Measurements from ENCODE around the gene NEURL1B.

The NEURL1B gene

GRCh38 chr5:172718527-172719114 is 77.6 kb downstream of the NEURL1B start:
- DNase-seq: no peak

- no peak for DNase-seq
Measured at GRCh38 chr5:172719211-172719610, 78.1 kb downstream of the NEURL1B start.

- DNase-seq: no peak
Measured at GRCh38 chr5:172720655-172721054, 79.6 kb downstream of the NEURL1B start.

DNA sequence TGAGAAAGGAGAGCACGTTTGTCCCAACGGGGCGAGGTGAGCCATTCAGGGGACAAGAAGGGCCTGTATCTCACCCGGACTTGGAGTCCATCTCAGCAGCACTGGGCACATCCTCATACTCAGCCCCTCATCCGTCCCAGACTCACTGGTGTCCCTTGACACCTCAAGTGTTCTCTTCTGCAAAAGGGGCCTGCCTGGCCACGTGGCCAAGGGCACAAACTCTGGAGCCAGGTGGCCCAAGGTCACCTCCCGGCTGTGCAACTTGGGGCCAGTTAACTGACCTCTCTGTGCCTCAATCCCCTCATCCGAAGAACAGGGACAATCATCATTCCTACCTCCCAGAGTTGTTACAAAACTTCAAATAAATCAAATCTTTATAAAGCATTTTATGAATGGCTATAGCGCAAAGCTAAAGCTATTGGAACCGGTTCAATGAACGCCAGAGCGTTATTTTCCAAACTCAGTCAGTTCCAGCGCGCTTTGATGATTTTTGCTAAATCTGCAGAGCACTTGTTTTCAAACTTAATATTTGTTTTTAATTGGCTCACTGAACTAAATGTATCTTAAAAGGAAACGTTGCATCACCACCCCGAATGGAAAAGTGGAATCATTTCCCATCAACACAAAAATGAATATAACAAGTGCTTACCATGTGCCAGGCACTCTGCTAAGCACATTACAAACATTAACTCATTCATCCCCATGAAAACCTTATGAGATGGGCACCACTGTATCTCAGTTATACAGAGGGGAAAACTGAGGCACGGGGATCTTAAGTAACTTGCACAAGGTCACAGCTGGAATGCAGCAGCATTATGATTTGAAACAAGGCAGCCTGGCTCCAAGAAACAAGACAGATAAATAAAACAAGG is 80.6 kb downstream of the NEURL1B start:
- DNase-seq: no peak

GRCh38 chr5:172722327-172722815 is 81.3 kb downstream of the NEURL1B start:
- no peak for DNase-seq

- no peak for DNase-seq
Measured at GRCh38 chr5:172723508-172723907, 82.4 kb downstream of the NEURL1B start.

GRCh38 chr5:172724242-172725183 is 83.5 kb downstream of the NEURL1B start:
- no peak for DNase-seq

DNA sequence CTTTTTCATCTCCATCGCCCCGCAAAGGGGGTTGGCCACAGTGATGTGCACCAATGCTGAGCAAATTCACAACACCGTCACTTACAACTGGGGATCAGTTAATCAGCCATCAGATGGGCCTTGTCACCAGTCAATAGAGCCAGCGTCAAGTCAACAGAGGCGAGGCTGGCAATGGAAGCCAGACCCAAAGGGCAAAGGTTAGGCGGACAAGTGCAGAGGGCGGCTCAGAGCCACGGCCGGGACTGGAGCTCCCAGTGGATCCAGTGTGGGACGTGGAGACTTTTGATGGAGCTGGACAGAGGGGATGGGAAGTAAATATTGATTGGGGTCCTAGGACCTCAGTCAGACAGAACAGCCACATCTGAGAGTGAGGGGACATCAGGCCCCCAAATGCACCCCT is 84.2 kb downstream of the NEURL1B start:
- no peak for DNase-seq

GRCh38 chr5:172725785-172726184 is 84.7 kb downstream of the NEURL1B start:
- DNase-seq: no peak

DNA sequence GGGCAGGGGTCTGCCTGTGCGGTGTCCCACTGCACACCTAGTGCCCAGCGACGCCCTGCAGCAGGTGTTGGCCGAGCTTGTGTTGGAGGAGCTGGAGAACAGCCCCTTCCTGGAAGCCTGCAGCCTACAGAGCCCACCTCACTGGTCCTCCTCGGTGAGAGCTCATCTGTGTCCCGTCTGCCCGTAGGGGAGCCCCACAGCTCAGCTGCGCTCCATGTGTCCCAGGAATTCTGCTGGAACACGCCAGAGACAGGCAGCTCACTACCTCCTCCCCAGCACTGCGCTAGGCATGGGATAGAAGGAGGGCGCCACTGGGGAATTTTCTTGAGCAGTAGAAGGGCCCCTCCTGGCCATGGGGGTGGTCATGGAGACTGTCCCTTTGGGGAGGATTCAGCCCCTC is 85.9 kb downstream of the NEURL1B start:
- no peak for DNase-seq

DNA sequence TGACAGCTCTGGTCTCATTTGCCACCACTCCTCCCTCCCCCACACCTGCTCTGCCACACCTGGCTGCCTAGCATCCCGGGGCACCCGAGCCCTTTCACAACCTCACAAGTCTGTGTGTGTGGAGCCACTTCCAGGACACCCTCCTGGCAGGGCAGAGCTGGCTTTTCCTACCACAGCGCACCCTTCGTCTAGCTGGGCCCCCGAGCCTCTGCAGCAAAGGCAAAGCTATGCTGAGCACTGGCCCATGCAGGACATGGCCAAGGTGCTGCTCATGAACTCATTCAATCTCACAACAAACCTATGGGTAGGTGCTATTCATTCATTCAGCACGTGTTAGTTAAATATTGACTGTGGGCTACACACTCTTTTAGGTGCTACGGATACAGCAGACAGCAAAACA is 86.5 kb downstream of the NEURL1B start:
- no peak for DNase-seq

- DNase-seq: no peak
Measured at GRCh38 chr5:172728481-172729241, 87.6 kb downstream of the NEURL1B start.

DNA sequence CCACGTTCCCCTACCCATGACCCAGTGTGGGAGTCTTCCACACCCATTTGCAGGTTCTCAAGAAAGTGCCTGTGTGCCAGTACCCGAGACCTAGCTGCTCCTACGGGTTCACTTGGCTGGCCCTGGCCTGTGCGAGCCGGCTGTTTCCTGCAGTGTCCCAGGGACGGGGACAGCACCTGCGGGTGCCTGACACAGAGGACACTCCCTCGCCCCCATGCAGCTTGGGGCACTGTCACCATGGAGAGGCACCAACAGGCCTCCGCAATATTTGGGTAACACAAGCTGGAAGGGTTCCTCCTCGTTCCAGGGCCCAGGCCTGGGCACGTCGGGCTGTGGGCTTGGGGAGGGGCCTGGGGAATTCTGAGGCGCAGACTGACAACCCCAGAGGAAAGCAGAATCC is 88.5 kb downstream of the NEURL1B start:
- DNase-seq: no peak

- no peak for DNase-seq
Measured at GRCh38 chr5:172730222-172730621, 89.2 kb downstream of the NEURL1B start.

GRCh38 chr5:172730981-172731679 is 90.1 kb downstream of the NEURL1B start:
- DNase-seq: no peak

- DNase-seq: no peak
Measured at GRCh38 chr5:172731680-172732074, 90.6 kb downstream of the NEURL1B start.

DNA sequence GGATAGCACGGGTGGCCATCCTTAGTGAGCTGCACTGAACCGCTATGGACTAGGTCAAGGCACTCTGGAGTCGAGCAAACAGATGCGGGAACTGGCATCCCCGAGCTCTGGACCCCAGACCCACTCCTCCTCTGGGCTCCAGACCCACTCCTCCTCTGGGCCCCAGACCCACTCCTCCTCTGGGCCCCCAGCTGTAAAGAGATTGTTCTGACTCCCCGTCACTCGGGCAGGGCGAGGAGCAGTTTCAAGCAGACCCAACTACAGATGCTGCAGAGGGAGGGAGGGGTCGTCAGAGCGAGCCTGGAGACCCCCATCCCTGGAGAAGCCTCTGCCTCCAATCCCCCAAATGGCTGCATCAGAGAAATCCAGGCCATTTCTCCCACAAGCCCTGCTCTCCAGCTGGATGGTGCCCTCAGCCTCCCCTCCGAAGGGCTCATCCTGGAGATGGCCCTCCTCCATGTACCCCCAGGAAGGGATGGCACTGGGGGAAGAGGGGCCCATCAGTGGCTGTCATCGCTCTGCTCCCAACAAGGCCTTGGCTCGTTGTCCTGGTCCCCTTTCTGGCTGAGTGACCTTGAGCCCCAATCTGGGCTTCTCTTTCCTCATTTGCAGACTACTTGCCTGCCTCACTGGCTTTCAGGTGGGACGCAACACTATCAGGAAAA is 91.3 kb downstream of the NEURL1B start:
- DNase-seq: no peak

DNA sequence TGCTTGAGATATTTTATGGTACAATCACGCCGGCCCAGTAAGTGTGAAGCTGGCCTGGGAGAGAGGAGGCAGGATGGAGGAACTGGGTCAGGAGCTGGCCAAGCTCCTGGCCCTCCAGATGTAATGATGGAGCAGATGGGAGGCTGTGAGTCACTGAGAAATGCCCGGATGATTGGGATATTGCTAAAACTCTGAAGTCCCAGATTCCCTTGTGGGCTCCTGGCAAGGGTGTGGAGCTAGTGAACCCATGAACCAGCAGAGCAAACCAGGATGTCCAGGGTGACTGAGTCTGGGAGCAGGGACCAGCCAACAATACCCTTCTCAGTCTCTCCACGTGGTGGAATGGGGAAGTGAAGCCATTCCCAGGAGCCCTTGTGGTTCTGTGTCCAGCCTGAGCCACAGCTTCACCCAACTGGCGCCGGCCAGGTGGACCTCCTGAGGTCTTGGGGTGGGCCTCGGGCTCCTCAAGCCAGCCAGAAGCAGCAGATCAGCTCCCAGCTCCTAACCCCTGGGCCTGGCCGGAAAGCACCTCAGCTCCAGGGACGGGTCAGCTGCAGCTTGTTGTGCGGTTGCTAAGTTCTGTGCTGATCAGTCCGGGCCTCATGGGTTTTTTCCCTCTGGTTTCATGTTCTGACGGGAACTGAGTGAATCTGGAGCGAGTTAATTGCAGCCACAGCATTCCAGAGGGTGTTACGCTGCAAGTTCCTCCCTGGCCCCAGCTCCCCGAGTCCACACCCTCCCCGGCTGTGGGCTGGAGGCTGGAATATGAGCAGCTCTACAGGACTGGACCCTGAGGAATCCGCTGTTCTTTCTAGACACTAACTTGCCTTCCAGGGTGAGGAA is 92.3 kb downstream of the NEURL1B start:
- peak; percentile 71 for DNase-seq

- DNase-seq: no peak
Measured at GRCh38 chr5:172733974-172734346, 92.9 kb downstream of the NEURL1B start.

DNA sequence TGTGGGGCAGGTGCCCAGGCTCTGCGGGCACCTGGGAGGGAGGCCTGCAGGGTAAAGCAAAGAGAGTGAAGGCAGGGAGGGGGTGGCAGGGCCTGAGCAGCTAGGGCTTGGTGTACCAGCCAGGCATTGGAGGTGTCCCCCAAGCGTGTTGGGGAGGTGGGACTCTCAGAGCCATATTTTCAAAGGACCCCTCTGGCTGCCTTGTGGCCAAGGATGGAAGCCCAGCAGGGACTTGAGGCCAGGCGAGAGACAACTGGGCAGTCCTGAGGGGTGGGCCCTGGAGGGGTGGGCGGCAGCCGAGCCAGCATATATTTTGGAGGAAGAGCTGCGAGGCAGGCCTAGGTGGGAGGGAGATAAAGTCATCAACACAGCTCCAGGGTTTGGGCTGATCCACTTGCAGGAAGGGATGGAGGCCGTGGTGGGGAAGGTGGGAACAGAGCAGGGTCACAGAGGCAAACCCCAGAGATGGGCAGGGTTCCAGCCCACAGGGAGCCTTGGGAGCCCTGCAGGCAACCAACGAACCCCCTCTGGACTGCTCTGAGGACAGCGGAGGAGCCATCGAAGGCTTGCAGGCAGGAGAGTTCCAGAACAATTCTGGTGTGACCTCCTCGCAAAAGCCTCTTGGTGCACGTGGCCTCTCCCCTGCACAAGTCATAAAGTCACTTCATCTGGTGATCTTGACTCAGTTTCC is 94.2 kb downstream of the NEURL1B start:
- DNase-seq: no peak

Measured in T1000 (cell line).